Measurements from ENCODE around the gene LTBP3.

The LTBP3 gene

GRCh38 chr11:65572356-65573051, 14.3 kb upstream of the LTBP3 start, which contains the start of gene FAM89B:
Gene FAM89B (plus strand): TSS chr11:65572538. CDS start chr11:65572670, 132 bp downstream.
- DNase-seq (ENCODE audit: low read depth) = peak; percentile 77
- H3K4me3 ChIP-seq (ENCODE audit: control insufficient read depth, low read depth, low read length) = peak within 1 kb of the TSS; percentile 87
- TF ChIP-seq CTCF (conservative IDR thresholded peaks at IDR 0.05; ENCODE audit: control insufficient read depth, insufficient read depth, low read depth, low read length) = no peak

- peak overlapping the region; percentile 87 for H3K4me3 ChIP-seq (ENCODE audit: control insufficient read depth, low read depth, low read length)
- peak; percentile 40 for TF ChIP-seq CTCF (conservative IDR thresholded peaks at IDR 0.05; ENCODE audit: control insufficient read depth, insufficient read depth, low read depth, low read length)
- DNase-seq (ENCODE audit: low read depth) = peak; percentile 58
Measured at GRCh38 chr11:65571940-65572339, 13.8 kb upstream of the LTBP3 start.

- H3K4me3 ChIP-seq (ENCODE audit: control insufficient read depth, low read depth, low read length) = peak overlapping the region; percentile 87
- no peak for DNase-seq (ENCODE audit: low read depth)
- no peak for TF ChIP-seq CTCF (conservative IDR thresholded peaks at IDR 0.05; ENCODE audit: control insufficient read depth, insufficient read depth, low read depth, low read length)
Measured at GRCh38 chr11:65571420-65571819, 13.3 kb upstream of the LTBP3 start.

- peak; percentile 26 for TF ChIP-seq CTCF (conservative IDR thresholded peaks at IDR 0.05; ENCODE audit: control insufficient read depth, insufficient read depth, low read depth, low read length)
- peak within 1 kb of the TSS; percentile 87 for H3K4me3 ChIP-seq (ENCODE audit: control insufficient read depth, low read depth, low read length)
- peak; percentile 98 for DNase-seq (ENCODE audit: low read depth)
Measured at GRCh38 chr11:65569973-65570918, 12.1 kb upstream of the LTBP3 start, which contains the start of gene ZNRD2. Gene ZNRD2 (plus strand): TSS chr11:65570477. CDS start chr11:65570492, 15 bp downstream.

GRCh38 chr11:65569164-65569972, 11.2 kb upstream of the LTBP3 start:
- TF ChIP-seq CTCF (conservative IDR thresholded peaks at IDR 0.05; ENCODE audit: control insufficient read depth, insufficient read depth, low read depth, low read length) = no peak

More at GRCh38 chr11:65569164-65569972, 11.2 kb upstream of the LTBP3 start:
- no peak for DNase-seq (ENCODE audit: low read depth)
- H3K4me3 ChIP-seq (ENCODE audit: control insufficient read depth, low read depth, low read length) = peak overlapping the region; percentile 87
